Esophagus muscularis mucosa (tissue), 3 donors: ENCODE measurements around the gene ORC1.
"Not testable (repeated sequence)": the region's sequence is repeated elsewhere in the genome, so short reads cannot be mapped to it uniquely, and the experiment has no call there.

ENCODE experiments used
- CTCF ChIP-seq, 3 experiments: fragments of 200-600 bp in 2 of 3; fragments of 450-650 bp in 1 of 3; sonication (generic) in 2 of 3; IDR thresholded peaks; one replicate each; pipeline ENCODE4 v1.5.1; 2017 to 2019; ENCODE audit warnings: antibody characterized with exemption in 3 of 3, mild to moderate bottlenecking in 2 of 3, moderate library complexity in 1 of 3
- EP300 ChIP-seq: sonication (generic); formaldehyde crosslinking; IDR thresholded peaks from one replicate; pipeline ENCODE4 v1.6.1; 2017; ENCODE audit warnings: antibody characterized with exemption

- not testable (repeated sequence) for TF ChIP-seq EP300; CTCF (IDR thresholded peaks at IDR 0.05)
These were observed 34.4 kb downstream of the ORC1 start for GRCh38 chr1:52369851-52370250.
